NCI-H526 (cell line): ENCODE data around the gene DCTN4.

Experiments used
- DNase-seq, 2 experiments: peaks; one replicate each; lab custom pipeline; 2025; lab: John Stamatoyannopoulos, UW

The DCTN4 gene

DNA sequence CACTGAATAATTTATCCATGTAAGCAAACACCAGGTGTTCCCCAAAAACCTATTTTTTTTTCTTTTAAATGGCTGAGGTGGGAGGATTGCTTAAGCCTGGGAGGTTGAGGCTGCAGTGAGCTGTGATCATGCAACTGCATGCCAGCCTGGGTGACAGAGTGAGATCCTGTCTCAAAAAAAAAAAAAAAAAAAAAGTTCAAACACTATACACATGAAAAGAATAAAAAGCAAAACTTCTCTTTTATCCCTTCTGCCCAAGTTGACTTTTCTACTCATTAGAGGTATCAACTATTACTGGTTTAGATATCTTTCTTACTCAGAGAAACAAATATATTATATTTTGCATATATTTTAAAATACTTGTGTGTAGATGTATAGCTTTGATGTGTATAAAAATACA lies 17.8 kb downstream of the DCTN4 start:
- DNase-seq: no peak

DNA sequence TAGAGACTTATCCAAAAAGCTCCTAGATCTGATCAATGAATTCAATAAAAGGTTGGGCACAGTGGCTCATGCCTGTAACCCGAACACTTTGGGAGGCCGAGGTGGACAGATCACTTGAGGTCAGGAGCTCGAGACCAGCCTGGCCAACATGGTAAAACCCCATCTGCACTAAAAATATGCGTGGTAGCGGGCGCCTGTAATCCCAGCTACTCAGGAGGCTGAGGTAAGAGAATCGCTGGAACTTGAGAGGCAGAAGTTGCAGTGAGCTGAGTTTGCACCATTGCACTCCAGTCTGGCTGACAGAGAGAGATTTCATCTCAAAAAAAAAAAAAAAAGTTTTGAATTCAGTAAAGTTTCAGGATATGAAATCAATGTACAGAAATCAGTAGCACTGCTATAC lies 20.0 kb downstream of the DCTN4 start:
- DNase-seq: no peak

DNA sequence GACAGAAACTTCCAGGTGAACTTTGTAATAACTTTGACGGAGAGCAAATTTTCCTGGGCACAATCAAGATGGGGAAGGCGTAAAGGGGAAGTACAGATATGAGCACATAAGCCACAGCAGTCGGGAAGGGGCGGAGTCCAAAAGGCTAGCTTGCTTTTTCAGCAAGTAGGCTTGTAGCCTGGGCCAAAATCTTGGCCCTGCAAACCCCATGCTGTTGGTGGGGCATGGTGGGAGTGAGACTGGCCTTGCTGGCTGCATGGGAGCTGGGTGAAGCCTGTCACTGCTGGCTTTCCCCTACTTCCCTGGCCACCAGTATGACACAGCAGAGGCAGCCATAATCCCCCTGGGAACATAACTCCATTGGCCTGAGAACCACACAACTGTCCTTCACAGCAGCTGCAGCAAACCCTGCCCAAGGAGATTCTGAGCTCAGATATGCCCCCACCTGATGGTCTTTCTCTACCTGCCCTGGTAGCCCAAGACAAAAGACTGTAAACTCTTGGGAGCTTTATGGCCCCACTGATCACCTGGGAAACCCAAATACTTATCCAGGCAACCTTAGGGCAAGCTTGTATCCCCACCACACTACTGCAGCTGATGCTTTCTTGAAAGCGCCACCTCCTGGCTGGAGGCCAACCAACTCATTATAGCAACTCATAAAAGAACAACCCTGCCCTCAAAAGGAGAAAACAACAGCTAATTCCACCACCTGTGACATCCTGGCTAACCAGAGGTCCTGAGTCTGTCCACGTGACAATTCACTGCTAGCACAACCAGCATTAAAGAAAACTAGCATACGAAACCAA lies 24.0 kb downstream of the DCTN4 start:
- no peak for DNase-seq

DNA sequence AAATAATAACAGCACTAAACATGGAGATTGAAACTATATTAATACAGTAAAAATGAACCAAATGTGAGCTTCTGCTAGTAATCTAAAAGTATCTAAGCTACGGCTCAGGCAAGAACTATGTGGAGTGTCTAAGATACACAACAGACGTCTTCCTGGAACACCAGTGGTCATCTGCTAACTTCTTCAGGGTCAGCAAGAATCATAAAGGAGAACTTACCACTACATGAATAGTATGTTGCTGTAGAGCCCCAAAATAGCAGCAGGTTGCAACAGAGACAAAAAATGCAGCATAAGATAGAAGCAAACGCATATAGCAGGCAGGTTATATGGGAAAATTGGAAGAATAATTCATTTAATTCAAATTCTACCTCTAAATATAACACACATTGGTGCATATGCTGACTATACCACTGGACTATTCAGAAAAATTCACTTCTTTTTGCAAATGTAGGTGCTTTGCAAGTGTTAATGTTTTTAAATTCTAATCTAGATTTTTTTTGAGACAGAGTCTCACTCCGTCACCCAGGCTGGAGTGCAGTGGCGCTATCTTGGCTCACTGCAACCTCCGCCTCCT lies 27.1 kb downstream of the DCTN4 start:
- no peak for DNase-seq

DNA sequence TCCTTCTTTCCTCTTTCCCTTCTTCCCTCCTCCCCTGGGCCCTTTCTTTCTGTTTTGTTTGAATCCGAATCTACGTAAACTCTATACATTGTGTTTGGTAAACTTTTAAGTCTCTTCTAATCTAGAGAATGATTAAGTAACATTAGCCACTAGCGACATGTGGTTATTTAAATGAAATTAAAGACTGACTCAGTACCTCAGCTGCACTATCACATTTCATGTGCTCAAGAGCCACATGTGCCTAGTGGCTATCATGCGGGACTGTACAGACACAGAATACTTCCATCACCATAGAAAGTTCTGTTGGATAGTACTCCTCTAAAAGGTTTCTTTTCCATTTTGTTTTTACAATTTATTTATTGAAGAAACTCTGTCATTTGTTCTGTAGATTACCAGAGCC lies 29.0 kb downstream of the DCTN4 start:
- no peak for DNase-seq

DNA sequence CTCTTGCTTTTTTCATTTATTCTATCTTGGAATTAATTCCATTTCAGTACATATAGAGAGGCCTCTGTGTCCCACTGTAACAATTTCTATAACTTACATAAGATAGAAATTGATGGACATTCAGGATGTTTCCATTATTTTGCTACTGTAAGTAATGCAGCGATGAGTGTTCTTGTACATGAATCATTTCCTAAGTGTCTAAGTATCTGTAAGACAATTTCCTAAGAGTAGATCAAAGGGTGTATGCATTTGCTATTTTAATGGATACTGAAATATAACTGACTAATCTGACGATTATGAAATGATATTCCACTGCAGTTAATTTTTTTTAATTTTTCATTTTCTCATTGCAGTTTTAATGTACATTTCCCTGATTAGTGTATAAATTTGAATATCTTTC lies 35.0 kb downstream of the DCTN4 start:
- no peak for DNase-seq

DNA sequence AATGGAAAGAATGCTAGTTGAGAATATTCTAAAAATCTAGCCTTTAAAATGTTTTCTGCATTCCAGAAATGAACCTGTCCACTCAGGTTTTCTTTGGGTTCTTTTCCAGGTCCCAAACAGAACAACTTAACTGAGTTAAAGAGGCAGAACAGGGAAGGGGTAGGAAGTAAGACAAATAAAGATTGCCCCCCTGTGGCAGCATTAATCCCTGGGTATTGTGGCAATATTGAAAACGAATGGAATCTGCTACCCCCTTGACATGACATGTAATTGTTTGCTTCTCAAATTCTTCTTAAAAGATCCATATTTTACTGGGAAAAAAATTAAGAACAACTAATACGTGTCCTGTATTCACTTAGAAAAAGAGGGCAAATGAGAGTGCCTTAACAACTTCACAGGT lies 48.7 kb downstream of the DCTN4 start:
- DNase-seq: no peak

DNA sequence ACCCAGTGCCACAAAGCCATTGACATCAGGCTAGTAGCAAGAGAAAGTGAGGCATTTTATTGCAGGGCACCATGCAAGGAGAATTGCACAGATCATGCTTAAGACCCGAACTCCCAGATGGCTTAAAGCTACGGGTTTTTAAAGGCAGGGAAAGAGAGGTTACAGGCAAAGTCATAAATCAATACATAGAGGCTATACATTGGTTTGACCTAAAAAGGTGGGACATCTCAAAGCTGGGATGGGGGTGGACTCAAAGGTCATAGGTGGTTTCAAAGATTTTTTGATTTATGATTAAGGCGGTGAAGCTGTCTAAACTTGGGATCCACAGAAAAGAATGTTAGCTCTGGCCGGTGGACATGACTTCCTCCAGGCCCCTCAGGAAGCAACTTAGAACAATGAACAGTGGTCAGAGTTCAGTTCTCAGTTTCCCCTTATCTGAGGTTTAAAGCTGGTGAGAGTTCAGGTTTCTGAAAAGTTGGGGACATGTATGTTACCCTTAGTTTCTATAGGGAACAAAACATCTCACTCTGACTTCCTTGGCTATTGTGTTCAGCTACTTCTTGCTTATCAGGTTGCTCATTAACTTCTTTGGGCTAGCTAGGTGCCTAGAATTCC lies 51.9 kb downstream of the DCTN4 start:
- no peak for DNase-seq

DNA sequence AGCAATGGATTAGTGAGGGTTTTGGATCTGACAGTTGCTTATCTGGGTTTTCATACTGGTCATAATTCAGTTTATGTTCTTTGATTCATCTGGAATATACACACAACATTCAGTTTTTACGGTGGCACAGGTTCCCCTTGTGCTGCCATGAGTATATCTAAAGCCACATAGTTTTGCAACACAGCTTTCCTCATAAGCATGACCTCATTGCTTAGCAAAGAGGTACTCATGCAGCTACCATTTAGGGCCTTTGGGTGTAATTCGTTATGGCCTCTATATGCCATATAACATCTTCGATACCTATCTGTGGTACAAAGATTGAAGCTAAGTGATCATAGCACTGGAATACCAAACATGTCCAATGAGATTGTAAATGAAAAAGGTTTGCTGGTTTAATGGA lies 55.1 kb downstream of the DCTN4 start:
- no peak for DNase-seq

DNA sequence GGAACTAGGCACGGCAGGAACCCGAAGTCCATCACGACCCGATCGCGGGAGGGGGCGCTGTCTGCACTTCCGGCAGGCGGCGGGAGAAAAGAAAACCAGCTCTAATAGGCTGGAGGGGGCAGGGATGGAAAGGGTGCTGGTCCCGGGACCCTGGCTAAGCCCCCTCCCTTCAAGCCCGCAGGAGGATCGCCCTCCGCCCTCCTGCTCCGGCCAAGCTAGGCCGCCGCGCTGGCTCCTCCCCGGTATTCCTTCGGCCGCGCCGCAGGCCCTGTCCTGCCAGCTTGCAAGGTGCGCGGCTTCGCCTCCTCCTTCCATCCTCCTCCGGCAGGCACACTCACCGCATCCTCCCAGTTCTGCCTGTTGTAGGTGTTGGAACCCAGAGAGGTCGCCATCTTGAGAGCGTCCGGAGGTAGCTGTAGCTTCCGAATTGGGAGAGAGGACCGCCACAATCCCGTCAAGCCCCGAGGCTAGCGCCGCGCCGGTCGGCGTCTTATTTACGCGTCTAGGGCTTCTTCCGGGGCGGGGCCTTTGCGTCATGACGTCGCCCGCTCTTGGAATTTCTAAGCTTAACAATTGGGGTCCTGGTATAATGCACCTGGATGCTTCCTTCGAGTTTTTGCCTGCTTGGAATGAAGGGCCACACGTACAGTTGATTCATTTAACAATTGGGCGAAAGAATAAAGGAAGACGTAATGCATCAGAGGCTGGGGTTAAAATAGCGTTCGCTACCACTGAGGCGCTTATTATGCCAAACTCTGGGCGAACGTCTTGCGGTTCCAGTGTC lies 58.0 kb downstream of the DCTN4 start, which contains the start of gene RBM22:
Gene RBM22, minus strand, starts transcription at position 469 of the 784 bp plus-strand sequence. Its CDS starts 77 bp downstream, at position 392.
- DNase-seq: peak; percentile 88 to 96

DNA sequence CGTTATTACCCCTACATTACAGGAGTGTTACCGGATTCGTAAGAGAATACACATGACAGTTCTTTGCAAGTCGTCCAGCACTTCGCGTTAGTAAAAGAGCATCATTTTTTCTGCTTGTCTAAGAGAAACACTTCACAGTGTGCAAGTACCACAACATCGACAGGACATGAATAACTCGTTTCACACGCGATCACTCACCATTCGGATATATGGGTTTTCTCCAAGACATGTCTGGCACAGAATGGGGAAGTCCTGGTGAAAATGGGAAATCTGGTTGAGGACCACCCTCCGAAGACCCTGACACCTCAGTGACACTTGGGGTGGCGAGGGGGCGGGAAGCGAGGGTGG lies 58.6 kb downstream of the DCTN4 start:
- peak in 1 of 2 experiments; percentile 48 for DNase-seq

DNA sequence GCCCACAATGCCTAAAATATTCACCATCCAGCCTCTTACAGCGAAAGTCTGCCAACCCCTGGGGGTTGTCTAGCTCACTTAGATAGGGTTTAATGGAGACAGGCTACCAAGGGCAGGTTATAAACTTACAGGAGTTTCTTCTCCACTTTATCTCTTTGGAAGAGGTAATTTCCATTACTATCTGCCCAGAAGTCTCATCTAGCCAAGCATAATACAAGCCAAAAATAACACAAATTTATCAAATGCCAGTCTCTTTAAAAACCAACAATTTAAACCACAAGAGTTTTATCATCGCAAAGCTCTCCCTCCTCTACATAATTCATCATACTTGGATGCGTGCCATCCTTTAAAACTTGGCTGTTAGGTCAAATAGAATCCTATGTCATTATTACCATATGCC lies 64.2 kb downstream of the DCTN4 start:
- no peak for DNase-seq

DNA sequence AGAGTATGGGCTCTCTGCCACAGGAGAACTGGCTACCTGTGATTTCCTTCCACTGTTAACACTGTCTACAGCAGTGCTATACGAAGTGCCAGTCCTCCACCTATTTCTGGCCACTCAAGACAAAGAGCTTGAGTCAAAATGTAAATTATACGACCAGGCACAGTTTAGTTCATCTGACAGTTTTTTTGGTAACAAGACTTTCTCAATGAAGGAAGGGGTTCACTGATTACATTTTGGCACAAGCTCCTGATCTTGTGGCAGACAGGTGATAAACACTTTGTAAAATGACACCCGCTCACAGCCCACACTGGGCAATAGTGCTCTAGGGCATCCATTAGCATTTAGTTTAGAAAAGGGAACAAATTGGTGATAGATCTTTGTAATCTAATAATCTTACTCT lies 66.5 kb downstream of the DCTN4 start:
- no peak for DNase-seq

DNA sequence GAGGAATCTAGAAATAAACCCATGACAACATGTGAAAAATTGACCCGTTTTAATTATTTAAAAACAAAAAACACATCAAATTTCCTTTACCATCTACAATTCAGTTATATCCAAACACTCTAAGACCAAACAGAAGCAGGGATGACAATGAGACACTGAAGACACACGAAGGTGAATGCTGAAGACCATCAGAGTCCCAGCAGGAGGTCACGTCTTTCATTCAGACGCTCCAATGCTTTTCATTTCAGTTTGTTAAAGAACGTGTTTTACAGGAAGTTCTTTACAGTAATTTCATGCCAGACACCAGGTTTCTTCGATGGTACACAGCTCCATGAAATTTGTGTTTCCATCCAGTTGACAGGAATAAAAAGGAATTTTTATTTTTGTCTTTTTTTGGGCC lies 68.1 kb downstream of the DCTN4 start:
- no peak for DNase-seq

DNA sequence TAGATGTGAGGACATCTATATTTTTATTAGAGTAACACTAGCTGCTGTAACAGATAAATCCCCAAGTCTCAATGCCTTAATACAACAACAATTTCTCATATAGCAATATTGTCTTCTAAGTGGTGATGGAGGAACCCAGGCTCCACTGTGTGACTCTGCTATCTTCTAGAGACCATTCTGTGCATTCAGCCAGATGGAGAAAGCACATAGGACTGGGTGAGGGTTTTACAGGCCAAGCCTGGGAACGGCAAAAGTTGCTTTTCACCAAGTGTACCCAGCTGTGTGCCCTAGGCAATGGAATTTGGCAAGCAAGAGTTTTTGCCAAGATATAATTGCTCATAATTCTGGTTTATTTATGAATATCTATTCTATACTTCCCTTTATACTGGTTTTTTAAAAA lies 69.7 kb downstream of the DCTN4 start:
- no peak for DNase-seq

DNA sequence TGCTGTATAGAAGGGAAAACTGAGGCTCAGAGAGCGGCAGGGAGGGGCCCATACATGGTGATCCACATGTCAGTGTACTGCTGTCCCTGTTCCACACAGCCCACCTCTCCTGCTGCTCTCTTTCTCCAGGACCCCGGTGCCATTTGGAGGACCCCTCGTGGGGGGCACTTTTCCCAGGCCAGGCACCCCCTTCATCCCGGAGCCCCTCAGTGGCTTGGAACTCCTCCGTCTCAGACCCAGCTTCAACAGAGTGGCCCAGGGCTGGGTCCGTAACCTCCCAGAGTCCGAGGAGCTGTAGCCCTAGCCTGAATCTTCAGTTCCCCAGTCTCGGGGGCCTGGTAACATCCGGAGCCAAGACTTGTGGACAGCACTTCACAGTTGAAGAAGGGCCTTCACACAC lies 82.2 kb downstream of the DCTN4 start:
- no peak for DNase-seq

DNA sequence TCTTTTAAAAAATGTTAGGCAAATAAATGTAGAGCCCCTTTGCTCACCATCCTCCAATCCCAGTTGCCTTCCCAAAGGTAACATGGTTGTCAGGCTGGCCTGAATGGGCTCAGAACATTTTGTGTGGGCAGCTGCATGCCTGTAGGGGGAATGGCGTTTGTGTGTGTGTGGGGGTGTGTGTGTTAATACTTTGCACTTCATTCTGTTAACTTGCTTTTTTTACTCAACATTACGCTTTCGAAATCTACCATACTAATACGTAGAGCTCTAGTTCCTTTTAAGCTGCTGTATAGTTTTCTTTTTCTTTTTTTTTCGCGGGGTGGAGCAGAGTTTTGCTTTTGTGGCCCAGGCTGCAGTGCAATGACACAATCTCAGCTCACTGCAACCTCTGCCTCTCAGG lies 83.7 kb downstream of the DCTN4 start:
- no peak for DNase-seq

DNA sequence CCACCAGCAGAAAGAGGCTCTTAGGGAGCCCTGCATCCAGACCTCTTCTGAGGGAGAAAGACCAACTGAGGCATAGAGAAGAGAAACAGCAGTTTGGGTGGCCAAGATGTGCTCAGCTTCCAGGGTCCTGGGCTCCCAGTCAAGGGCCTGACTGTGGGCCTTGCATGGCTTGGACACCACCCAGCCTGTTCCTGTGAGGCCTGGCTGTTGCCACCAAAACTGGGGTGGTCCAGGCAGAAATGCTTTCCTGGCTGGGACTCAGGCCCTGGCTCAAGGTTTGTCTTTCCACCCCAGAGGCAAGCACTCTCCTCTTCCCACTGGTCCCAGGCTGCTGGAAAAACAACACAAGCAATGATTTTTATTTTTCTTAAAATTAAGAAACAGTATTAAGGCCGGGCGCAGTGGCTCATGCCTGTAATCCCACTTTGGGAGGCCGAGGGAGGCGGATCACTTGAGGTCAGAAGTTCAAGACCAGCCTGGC lies 84.4 kb downstream of the DCTN4 start:
- no peak for DNase-seq

DNA sequence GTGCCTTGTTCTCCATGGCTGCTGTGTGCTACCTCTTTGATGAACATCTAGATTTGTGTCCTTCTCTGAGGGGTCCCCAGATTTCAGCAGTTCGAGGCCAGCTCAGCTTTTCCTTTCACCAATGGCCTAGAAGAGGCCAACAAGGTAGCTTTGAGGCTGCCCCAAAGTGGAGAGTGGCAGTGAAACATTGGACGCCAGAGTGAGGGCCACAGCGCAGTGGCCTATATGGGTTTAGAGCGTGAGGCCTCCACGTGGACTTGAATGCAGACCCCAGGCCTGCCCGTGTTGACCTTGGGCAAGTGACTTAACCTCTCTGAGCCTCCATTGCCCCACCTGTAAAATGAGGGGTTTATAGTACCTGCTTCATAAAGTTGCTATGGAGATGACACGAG lies 85.9 kb downstream of the DCTN4 start:
- DNase-seq: no peak

DNA sequence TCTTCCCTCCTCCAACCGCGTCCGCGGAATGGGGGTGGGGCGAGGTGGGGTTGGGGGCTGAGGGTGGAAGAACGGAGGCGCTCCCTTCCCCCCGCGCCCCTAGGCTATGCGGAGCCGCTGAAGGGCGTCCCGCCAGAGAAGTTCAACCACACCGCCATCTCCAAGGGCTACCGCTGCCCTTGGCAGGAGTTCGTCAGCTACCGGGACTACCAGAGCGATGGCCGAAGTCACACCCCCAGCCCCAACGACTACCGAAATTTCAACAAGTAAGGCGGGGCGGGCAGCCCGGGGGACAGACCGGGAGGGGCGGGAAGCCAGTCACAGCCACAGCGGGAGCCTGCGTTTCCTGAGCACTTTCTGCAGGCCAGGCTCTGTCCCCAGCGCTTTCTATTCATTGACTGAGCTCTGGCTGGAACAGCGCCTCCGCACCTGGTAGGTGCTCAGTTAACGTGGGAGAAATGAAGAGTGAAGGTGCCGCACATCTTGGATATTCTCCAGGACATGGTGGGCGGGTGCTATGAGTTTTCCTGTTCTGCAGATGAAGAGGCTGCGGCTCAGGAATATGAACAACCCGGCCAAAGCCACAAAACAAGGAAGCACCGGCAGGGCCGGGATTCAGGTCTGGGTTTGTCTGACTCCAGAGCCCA lies 86.5 kb downstream of the DCTN4 start:
- DNase-seq: peak; percentile 22 to 75

DNA sequence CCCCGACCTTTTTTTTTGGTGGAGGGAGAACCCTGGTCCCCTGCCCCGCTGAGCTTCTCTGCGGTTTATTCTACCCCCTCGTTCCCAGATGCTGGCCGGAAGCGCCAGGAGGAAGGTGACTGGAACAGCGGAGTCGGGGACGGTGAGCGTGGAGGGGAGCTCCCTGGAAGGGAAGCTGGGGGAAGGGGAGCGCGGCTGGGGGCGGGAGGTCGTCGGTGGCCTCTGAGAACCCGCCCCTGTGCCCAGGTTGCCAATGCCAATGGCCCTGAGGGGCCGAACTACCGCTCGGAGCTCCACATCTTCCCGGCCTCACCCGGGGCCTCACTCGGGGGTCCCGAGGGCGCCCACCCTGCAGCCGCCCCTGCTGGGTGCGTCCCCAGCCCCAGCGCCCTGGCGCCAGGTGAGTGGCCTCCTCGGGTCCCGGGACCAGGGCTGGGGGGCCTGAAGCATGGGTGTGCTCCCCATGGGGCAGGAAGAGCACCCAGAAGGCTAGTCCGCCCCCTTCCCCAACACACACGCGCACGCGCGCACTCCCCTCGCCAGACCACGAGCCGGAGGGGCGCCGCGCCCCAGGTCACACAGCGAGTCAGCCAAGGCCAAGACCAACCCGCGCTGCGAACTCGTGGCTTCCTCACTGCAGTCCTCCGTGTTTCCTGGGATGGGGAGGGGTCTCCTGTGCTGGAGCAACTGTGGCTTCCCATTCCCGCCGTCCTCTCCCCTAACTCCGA lies 87.1 kb downstream of the DCTN4 start:
- DNase-seq: peak; percentile 22 to 75
